Transverse colon (tissue), 4 donors: Measurements from ENCODE around the gene UACA. TPM values are rescaled to one million over a fixed set of nuclear protein-coding genes. Genes with fewer than 3 reads are reported as not detected.

Experiments
- DNase-seq: peaks from one replicate; pipeline ENCODE4 v3.0.0-alpha.2; 2019
- H3K27ac ChIP-seq, 4 donors: fragments of 200-600 bp; sonication (generic); 2 replicates each; pipeline ENCODE4 v1.5.1; 2016 to 2018; ENCODE audit warnings: inconsistent platforms in 4 of 4
- H3K27me3 ChIP-seq: fragments of 200-600 bp; sonication (generic); 2 replicates; pipeline ENCODE4 v1.5.1; 2017; ENCODE audit warnings: inconsistent platforms
- H3K36me3 ChIP-seq, 4 donors: fragments of 200-600 bp; sonication (generic); 2 replicates each; pipeline ENCODE4 v1.5.1; 2017 to 2019; ENCODE audit warnings: inconsistent platforms in 4 of 4
- H3K4me1 ChIP-seq, 4 donors: fragments of 200-600 bp; sonication (generic); 2 replicates each; pipeline ENCODE4 v1.5.1; 2017 to 2020; ENCODE audit warnings: inconsistent platforms in 4 of 4
- H3K4me3 ChIP-seq, 4 donors: fragments of 200-600 bp; sonication (generic); 1 replicate in 1 of 4; 2 replicates in 3 of 4; pipeline versions ENCODE4 v1.5.1 to v1.6.1; 2017 to 2019; ENCODE audit warnings: inconsistent platforms in 4 of 4
- H3K9me3 ChIP-seq, 2 donors: fragments of 200-600 bp; sonication (generic); 2 replicates each; pipeline ENCODE4 v1.5.1; 2017 to 2019; ENCODE audit warnings: inconsistent platforms in 2 of 2
- EP300 ChIP-seq: sonication (generic); formaldehyde crosslinking; IDR thresholded peaks from one replicate; pipeline ENCODE4 v1.6.1; 2017; ENCODE audit warnings: antibody characterized with exemption, low read depth
- POLR2A ChIP-seq: fragments of 450-650 bp; IDR thresholded peaks from one replicate; pipeline ENCODE4 v1.6.1; 2016; ENCODE audit warnings: antibody characterized with exemption, mild to moderate bottlenecking, moderate library complexity
- POLR2AphosphoS5 ChIP-seq, 3 donors: sonication (generic); formaldehyde crosslinking; IDR thresholded peaks; one replicate each; pipeline ENCODE4 v1.6.1; 2016; ENCODE audit warnings: antibody characterized with exemption in 3 of 3
- WGBS, 2 donors: methylation state at CpG; one replicate each; pipeline ENCODE4 v1.1.5; 2018; ENCODE audit warnings: low coverage in 1 of 2; 5-methylcytosine and 5-hydroxymethylcytosine counted together
- in situ Hi-C, 4 donors: fragments of 200-750 bp; cut with MboI; loops; one replicate each; pipeline versions ENCODE4 v1.15.0 to v1.15.1; 2017; ENCODE audit warnings: low sequenced_read_pairs in 3 of 4, low pct_ligation_motif_present in 1 of 4, low pct_unique_long_range_greater_than_20kb in 1 of 4
- intact Hi-C: fragments of 100-400 bp; cut with DNase I; formaldehyde crosslinking; loops from one replicate; pipeline ENCODE4 v1.15.1; 2023; ENCODE audit warnings: low total_unique reads
- total RNA-seq, 4 donors: library from RNA; depleted of rRNA; stranded (reverse); fragments of >200 nt; gene quantifications; one replicate each; pipeline ENCODE4 v1.1.0, GENCODE V29; 2016
- TF ChIP-seq, protein P1 (sequence below), 5 experiments: fragments of 200-600 bp in 3 of 5; fragments of 450-650 bp in 2 of 5; sonication (generic) in 3 of 5; IDR thresholded peaks; 1 replicate in 2 of 5; 2 replicates in 3 of 5; pipeline ENCODE4 v1.5.1; 2016 to 2017; ENCODE audit warnings: antibody characterized with exemption in 5 of 5, inconsistent platforms in 3 of 5, mild to moderate bottlenecking in 2 of 5, moderate library complexity in 1 of 5

UACA gene, protein sequence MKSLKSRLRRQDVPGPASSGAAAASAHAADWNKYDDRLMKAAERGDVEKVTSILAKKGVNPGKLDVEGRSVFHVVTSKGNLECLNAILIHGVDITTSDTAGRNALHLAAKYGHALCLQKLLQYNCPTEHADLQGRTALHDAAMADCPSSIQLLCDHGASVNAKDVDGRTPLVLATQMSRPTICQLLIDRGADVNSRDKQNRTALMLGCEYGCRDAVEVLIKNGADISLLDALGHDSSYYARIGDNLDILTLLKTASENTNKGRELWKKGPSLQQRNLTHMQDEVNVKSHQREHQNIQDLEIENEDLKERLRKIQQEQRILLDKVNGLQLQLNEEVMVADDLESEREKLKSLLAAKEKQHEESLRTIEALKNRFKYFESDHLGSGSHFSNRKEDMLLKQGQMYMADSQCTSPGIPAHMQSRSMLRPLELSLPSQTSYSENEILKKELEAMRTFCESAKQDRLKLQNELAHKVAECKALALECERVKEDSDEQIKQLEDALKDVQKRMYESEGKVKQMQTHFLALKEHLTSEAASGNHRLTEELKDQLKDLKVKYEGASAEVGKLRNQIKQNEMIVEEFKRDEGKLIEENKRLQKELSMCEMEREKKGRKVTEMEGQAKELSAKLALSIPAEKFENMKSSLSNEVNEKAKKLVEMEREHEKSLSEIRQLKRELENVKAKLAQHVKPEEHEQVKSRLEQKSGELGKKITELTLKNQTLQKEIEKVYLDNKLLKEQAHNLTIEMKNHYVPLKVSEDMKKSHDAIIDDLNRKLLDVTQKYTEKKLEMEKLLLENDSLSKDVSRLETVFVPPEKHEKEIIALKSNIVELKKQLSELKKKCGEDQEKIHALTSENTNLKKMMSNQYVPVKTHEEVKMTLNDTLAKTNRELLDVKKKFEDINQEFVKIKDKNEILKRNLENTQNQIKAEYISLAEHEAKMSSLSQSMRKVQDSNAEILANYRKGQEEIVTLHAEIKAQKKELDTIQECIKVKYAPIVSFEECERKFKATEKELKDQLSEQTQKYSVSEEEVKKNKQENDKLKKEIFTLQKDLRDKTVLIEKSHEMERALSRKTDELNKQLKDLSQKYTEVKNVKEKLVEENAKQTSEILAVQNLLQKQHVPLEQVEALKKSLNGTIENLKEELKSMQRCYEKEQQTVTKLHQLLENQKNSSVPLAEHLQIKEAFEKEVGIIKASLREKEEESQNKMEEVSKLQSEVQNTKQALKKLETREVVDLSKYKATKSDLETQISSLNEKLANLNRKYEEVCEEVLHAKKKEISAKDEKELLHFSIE (N-terminal part only)
- 10 to 100 TPM; 19.5 to 90.5 (median 40.8) TPM for total RNA-seq

DNA sequence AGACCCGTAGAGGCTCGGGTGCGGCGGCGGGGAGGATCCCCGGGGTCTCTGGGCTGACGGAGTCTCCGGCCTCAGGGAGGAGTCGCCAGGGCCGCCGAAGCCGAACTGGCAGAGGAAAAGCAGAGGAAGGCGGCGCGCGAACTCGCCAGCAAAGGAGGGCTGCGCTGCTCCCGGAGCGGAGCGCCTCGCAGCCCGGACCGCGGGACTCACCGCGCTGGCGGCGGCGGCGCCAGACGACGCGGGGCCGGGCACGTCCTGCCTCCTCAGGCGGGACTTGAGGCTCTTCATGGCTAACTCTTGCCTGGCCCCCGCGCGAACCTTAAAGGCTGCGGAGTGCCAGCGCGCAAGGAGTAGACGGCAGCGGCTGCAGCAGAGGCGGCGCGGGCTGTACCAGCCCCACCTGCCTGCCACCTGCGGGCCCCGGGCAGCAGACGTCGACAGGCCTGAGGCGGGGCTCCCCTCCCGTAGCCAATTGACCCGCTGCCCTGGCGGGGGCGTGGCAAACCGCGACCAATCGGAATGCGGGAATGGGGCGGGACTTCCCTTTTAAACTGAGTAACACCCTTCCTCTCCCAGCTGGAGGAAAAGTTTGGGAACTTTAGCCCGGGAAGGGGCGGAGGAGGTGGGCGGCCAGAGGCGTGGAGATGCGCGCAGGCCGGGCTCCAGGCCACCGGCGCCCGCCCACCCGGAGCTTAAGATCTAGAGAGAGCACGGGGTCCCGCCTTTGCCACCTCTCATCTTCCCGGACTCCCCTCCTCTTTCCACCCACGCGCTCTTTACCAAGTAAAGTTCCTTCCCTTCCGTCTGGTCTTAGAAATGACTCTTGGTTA, at the start of gene UACA:
UACA (minus strand) TSS at position 439 of the 830 bp plus-strand sequence; CDS start at position 288, 151 bp downstream.
- H3K27me3 ChIP-seq: peaks cover 3% of the 10 kb centered on the region
- WGBS, 2 donors: 4% methylated on average over 79 of the region's 79 CpGs; no CpG with 5 or more reads in 1 of the 2 donors
- intact Hi-C loops (no loop called here), in situ Hi-C loops (no loop called here)
- DNase-seq: peak; percentile 98
- peak within 1 kb of the TSS; percentile 69 to 93 (median 84) for H3K4me3 ChIP-seq
- no peaks in the 10 kb centered on the region for H3K36me3 ChIP-seq
- no peaks in the 10 kb centered on the region for H3K9me3 ChIP-seq
- H3K4me1 ChIP-seq: peaks cover 0 to 43% (median 11%) of the 10 kb centered on the region in 4 donors
- TF ChIP-seq POLR2AphosphoS5 (IDR thresholded peaks at IDR 0.05) (peak; percentile 95 to 98 (median 97)), EP300 (no peak), POLR2A (peak; percentile 95)
- TF ChIP-seq, protein P1, sequence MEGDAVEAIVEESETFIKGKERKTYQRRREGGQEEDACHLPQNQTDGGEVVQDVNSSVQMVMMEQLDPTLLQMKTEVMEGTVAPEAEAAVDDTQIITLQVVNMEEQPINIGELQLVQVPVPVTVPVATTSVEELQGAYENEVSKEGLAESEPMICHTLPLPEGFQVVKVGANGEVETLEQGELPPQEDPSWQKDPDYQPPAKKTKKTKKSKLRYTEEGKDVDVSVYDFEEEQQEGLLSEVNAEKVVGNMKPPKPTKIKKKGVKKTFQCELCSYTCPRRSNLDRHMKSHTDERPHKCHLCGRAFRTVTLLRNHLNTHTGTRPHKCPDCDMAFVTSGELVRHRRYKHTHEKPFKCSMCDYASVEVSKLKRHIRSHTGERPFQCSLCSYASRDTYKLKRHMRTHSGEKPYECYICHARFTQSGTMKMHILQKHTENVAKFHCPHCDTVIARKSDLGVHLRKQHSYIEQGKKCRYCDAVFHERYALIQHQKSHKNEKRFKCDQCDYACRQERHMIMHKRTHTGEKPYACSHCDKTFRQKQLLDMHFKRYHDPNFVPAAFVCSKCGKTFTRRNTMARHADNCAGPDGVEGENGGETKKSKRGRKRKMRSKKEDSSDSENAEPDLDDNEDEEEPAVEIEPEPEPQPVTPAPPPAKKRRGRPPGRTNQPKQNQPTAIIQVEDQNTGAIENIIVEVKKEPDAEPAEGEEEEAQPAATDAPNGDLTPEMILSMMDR (IDR thresholded peaks at IDR 0.05): peak in 2 of 5 experiments; percentile 9 to 28
- peak within 1 kb of the TSS; percentile 92 to 98 (median 94) for H3K27ac ChIP-seq

DNA sequence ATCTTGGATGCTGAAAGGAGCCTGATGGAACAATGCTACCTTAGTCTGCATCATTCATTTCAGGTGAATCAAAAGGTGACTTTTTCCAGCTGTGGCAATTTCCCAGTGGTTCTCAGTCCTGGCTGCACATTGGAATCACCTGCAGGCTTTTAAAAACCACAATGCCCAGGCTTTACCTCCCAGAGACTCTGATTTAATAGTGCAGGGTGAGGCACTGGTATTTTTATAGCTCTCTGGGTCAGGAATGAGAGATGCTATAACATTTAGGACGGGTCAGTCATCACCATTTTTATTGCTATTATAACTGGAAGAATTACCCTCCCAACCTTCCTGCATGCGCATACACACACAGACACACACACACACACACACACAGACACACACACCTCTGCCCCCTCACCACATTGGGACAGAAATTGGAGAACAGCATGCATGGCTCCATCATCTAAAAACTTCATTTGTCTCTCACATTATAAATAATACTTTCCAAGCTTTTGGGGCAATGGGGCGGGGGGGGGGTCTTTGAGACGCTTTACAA, 49.5 kb upstream of the UACA start:
- 71 to 72% methylated on average over 2 to 4 of the region's 4 CpGs for WGBS, 2 donors
- peaks cover 4% of the 10 kb centered on the region for H3K27me3 ChIP-seq
- intact Hi-C loops: loop anchor here (5.0 kb wide), 1 partner anchor 141 kb away; no protein-coding TSS in a partner anchor
- no peaks in the 10 kb centered on the region for H3K36me3 ChIP-seq
- no peak overlapping the region for H3K27ac ChIP-seq
- no peak overlapping the region for H3K4me3 ChIP-seq
- in situ Hi-C loops: loop anchor here in 3 of 4 donors (10.0 kb wide), 2 partner anchors 128 to 138 kb away; no protein-coding TSS in a partner anchor
- no peaks in the 10 kb centered on the region for H3K9me3 ChIP-seq
- no peak for DNase-seq
- peaks cover 0 to 10% (median 0%) of the 10 kb centered on the region in 4 donors for H3K4me1 ChIP-seq
- TF ChIP-seq POLR2AphosphoS5 (IDR thresholded peaks at IDR 0.05) (no peak), POLR2A (no peak)

DNA sequence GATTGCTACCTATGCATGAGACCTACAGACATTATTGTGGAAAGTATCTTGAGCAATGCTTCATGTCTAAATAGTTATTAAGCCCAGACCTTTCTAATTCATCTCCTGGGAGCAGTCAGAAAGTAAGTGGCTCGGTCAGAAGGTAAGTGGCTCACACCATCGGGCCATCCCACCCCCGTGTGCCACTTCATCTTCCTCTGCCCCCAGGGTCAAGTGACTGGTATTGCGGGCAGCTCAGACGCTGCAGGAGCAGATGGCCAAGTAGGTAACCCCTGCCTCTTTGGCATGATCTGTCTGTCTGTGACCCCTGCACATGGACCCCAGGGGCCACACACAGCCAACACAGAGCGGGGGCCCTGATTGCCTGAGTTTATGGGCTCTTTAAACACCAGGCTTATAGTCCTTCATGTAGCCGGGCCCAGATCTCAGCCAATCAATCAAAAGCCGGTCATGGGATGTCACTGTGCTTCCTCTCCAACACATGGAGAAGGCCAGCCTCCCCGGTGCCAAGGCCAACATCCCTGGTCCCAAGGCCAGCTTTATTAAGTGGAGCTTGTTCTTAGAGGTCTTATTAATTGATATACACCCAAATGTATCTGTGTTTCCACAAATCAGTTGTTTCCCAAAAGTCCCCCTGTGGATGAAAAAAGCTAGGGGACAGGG, 47.7 kb upstream of the UACA start:
- Histone ChIP-seq H3K27me3 (peaks cover 4% of the 10 kb centered on the region), H3K4me1 (peaks cover 0 to 10% (median 0%) of the 10 kb centered on the region in 4 donors), H3K27ac (no peak overlapping the region), H3K9me3 (no peaks in the 10 kb centered on the region), H3K36me3 (no peaks in the 10 kb centered on the region), H3K4me3 (no peak overlapping the region)
- DNase-seq: no peak
- WGBS, 2 donors: 72% methylated on average over 9 of the region's 9 CpGs; no CpG with 5 or more reads in 1 of the 2 donors
- no peak for TF ChIP-seq EP300
- TF ChIP-seq, protein P1 (IDR thresholded peaks at IDR 0.05): no peak
- TF ChIP-seq POLR2AphosphoS5 (IDR thresholded peaks at IDR 0.05): no peak
- no peak for TF ChIP-seq POLR2A
- intact Hi-C loops: loop anchor here (5.0 kb wide), 1 partner anchor 139 kb away; no protein-coding TSS in a partner anchor
- in situ Hi-C loops: loop anchor here in 3 of 4 donors (10.0 kb wide), 2 partner anchors 126 to 136 kb away; no protein-coding TSS in a partner anchor
